Superior temporal gyrus (tissue), 1 donor: ENCODE measurements around the gene CCDC187.

ENCODE experiments used
- DNase-seq: peaks from one replicate; pipeline ENCODE4 v3.0.0-alpha.2; 2016; ENCODE audit errors: extremely low spot score

The CCDC187 gene

DNA sequence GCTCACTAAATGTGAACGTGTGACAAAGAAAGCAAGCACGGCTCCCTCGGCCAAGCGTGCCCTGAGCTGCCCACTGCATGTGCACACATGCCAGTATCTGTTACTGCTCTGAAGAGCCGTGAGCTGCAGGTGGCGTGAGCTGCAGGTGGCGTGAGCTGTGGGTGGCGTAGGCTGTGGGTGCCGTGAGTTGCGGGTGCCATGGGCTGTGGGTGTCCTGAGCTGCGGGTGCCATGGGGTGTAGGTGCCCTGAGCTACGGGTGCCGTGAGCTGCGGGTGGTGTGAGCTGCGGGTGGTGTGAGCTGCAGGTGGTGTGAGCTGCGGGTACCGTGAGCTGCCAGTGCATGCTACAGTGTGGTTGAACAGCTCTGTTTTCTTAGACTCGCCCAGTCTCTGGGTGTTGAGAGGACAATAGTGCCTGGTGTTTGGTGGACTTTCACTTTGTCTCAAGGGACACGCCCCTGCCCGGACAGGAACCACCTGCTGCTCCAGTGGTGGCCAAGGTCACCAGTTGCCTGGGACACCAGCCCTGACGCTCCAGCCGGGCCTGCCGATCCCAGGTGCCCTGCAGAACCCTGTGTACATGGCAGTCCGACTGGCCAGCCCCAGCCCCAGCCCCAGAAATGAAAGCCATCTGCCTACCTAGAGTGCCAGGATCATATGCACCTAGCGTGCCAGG is 6.7 kb downstream of the CCDC187 start:
- DNase-seq, result no peak

DNA sequence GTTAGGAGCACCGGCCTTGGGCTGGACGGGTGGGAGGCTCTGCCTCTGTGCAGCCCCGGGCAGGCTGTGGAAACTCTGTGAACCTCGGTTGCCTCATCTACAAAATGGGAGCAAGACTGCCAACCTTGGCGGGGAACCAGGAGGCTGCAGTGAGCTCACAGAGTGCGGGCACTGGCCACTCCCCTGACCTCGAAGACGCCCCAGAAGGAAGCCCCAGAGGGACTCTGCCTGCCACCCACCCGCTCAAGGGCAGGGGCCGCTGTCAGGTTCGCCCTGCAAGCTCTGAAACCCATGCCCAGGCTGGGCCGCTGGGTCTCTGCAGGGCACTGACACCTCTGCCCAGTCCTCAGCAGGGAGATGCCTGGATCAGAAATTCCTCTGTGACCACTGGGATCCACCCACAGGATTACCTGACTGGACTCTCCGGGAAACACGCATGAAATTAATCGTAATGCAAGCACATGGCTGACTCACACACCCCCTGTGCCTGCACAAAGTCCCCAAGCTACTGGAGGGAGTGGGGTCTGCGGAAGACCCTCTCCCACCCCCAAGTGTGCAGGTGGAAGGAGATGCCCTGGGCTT is 7.4 kb downstream of the CCDC187 start:
- DNase-seq, result no peak

DNA sequence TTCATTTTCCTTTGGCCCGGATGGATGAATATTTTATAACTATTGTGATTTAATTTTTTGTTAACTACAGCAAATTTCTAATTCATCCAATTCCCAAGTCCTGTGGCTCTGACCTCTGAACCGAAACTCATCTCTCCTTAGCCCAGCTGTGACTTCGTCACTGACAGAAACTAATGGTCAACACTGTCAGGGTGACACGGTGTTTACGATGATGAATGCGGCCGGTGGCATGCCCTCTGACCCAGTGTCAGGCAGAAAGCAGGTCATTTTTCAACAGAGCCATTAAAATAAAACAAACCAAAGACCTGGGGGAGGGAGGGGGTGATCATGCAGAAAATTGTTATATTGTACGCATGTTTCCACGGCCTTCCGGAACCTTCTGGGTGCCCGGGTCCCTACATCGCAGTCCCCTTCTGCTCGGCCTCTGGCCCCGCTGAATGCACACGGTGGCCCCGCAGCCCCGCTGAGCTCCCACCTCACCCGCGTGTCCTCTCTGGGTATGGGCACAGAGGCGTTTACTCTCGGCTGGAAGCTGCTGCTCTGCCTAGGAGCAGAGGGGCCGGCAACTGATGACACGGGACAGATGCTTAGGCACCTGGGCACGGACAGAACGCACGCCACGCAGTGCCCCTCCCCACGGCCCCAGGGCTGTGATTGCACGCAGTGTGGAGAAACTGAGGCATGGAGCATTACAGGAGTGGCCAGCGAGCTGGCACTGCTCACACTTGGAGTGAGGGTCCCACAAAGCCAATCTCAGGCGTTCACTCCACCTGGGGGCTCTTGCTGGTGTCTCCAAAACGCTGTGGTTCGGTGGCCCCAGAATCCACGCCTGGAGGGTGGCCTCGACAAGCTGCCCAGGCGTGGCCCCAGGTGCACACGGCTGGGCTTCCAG is 8.1 kb downstream of the CCDC187 start:
- no peak for DNase-seq

- no peak for DNase-seq
Measured at GRCh38 chr9:136295055-136295454, 8.8 kb downstream of the CCDC187 start.

GRCh38 chr9:136294437-136294836 is 9.5 kb downstream of the CCDC187 start:
- no peak for DNase-seq

- DNase-seq, result no peak
Measured at GRCh38 chr9:136293476-136294077, 10.3 kb downstream of the CCDC187 start.

GRCh38 chr9:136292591-136293448 is 11.1 kb downstream of the CCDC187 start:
- DNase-seq, result no peak

GRCh38 chr9:136292026-136292538 is 11.8 kb downstream of the CCDC187 start:
- no peak for DNase-seq

- no peak for DNase-seq
Measured at GRCh38 chr9:136291306-136292025, 12.4 kb downstream of the CCDC187 start.

DNA sequence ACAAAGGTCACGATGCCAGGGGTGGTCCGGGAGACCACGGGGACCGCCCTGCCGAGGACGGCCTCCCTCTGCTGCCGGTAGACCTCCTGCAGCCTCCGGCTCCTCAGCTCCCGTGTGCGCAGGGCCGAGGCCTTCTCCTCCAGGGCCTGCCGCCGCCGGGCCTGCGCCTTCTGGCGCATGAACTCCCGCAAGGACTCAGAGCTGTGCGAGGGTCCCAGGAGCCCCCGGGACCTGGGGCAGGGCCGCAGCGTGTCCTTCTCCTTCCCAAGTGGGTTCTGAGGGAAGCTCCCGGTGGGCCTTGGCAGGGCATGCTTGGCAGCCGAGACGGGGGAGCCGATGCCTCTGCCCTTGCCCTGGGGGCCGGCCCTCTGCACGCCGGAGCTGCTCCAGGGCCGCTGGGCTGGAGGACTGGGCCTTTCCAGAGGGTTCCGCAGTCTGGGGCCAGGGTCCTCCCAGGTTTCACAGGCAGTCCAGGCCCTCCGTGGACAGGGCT is 13.3 kb downstream of the CCDC187 start:
- no peak for DNase-seq

DNA sequence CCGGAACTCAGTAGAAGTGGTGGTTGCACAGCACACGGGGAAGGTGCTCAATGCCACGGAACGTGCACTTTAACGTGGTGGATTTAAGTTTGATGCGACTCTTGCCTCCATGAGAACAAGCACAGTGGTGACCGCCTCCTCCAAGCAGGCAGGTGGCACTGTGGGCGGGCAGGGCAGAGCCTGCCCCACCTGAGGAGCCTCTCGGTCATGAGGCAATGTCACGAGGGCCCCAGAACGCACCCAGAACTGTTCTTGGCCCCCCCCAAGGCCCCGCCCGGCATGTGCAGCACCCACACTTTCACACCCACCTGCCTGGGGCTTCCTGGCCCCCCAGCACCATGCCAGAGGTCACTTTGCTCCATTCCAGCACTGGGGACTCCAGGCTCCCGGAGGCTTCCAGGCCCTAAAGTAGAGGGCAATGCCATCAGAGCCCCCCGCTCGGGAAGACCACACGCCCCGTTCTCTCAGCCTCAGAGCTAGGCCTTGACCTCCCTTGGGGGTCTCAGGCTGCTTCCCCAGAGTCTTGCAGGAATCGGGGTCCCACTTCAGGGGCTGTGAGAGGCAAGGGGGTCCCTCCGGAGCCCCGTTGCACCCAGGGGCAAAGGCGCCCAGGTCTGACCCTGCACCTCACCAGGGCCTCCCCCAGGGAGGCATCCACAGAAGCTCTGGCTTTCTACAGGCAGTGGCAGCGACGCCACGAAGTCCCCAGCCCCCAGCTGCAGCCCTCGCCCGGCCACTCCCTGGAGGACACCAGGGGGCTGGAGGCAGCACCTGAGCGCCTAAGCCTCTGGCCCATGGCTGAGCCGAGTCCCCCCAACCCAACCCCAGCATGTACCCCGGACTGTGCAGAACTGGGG is 14.0 kb downstream of the CCDC187 start:
- DNase-seq, result no peak

DNA sequence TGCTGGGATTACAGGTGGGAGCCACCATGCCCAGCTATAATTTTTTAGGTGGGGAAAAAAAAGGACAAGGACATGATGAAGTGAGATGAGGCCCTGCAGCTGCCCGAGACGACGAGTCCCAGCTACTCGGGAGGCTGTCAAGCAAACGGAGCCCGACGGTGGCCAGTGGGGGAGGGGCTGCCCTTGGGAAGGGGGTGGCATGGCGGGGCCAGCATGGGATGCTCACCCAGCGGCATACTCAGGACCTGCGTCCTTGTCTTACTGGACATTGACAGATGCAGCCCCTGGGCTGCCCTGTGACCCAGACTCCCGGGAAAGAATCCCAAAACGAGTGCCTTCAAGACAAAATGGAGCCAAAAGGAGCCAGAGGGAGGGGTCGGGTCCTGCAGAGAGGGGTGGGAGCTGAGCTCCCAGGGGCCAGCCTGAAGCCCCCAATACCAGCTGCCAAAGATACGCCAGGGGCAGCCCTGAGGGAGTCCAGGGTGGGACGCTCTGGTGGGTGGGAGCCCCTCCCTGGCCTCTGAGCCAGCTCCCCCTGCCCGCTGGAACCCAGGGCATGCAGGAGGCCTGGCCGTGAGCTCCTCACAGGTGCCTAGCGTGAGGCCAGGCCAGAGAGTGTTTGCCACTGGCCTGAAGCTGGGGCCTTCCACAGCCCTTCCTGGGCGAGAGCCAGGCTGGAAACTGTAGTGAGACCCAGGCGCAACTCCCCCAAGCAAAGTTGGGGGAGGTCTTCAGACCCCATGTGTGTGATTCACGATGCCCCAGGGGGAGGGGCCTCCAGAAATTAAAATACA is 15.7 kb downstream of the CCDC187 start:
- no peak for DNase-seq

GRCh38 chr9:136286987-136287379 is 16.9 kb downstream of the CCDC187 start:
- no peak for DNase-seq

DNA sequence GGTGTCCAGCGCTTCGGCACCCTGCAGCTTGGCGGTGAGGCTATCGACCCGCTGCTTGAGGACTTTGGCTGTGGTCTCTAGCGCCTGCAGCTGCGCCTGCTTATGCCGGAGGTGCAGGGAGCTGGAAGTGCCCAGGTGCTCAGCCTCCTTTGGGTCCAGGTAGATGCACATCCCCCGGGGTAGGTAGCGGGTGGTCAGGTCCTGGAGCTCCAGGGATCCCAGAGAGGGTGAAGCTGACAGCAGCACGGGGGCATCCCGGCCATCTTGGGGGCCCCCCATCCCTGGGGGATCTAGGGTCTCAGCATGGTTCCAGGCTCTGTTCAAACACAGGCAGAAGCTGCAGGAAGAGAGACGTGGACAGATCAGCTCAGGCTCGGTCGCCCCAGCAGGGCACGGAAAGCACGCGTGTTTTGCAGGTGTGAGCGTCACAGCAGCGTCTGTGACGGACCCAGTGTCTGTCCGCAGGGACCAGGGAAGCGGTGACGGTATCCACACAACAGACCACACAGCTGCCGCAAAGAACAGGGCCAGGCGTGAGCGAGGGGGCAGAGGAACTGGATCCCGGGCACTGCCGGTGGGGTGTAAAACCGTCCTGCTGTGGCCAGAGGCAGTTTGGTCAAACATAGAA is 17.4 kb downstream of the CCDC187 start:
- no peak for DNase-seq

DNA sequence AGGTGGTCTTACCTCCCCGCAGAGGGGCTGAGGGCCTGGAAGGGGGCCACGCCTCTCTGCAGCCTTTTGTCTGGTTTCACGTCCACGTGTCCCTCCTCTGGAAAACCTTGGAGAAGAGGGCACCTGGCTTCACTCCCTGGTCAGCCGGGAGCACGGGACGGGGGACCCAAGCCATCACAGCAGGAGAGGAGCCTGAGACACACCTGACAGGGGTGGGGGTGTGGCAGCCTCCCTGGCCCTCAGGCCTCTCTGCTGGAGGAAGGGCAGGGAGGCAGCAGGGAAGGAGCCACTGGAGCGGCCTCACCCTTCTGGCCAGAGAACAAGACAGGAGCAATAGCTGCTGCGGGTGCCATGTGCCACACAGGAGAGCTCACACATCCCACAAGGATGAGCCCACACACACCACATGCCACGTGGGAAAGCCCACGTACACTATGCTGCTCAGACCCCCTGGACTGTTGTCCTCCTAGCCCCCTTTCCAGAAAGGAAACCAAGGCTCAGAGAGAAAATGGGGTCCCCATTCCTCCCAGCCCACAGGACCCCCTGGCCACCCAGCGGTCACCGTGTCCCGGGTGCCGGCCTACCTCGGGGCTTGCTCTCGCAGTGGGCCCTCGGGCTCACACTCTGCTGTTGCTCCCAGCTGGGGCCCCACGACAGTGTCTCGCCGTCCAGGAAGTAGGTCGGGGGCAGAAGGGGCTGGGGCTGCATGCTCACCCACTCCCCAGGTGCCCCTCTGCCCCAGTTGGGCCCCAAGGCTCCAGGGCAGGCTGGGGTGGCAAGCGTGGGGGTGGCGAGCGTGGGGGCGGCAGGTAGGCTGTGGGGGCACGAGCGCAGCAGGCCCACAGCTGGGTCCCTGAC is 18.2 kb downstream of the CCDC187 start:
- no peak for DNase-seq

DNA sequence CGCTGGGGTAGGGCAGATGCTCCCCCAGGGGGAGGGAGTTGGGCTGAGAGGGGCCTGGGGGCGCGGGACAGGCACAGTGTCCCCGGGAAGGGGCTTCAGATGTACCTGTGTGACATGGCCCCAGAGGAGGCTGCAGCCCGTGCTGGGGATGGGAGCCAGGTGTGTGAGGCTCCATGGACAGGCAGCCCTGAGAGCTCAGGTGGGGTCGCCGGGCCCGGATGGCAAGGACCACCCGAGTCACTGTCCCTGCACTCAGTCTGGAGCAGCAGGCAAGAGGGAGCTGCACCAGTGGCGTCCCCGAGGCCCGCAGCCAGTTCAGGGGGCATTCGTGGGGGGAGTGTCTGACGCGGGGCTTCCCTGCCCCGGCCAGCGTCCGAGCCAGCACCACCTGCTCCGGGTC is 18.9 kb downstream of the CCDC187 start:
- no peak for DNase-seq

GRCh38 chr9:136284311-136284710 is 19.6 kb downstream of the CCDC187 start:
- DNase-seq, result no peak
